Measurements from ENCODE around the gene ST3GAL6. TPM values are rescaled to one million over a fixed set of nuclear protein-coding genes. Genes with fewer than 3 reads are reported as not detected.

Gene ST3GAL6
- total RNA-seq, 1 experiment from 2014 or later: 3.2 TPM

DNA sequence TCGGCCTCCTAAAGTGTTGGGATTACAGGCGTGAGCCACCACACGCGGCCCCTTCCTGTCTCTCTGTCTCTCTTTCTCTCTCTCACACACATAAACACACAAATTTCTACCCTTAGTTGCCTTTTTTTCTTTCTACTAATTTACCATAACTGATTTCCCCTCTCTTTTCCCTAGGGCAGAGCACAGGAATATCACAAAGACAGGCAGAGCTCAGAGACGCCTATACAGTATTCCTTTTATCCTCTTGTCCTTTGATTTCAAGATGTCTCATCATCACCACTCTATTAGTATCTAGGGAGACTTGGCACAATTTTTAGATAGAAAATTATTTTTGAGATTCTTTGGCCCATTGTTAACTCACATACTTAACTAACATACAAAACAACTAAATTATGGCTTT is 25.8 kb upstream of the ST3GAL6 start:
- Mint-ChIP-seq H3K27me3 (ENCODE audit: unreplicated experiment) (peaks cover 15% of the 10 kb centered on the region), H3K9me3 (ENCODE audit: low read depth, unreplicated experiment) (peaks cover 2% of the 10 kb centered on the region), H3K4me1 (ENCODE audit: low read depth, unreplicated experiment) (peaks cover 24% of the 10 kb centered on the region), H3K4me3 (ENCODE audit: low read depth, unreplicated experiment) (no peak overlapping the region), H3K27ac (ENCODE audit: unreplicated experiment) (no peak overlapping the region), H3K36me3 (ENCODE audit: insufficient read depth, unreplicated experiment) (peaks cover 14% of the 10 kb centered on the region)
- intact Hi-C loops (cut with micrococcal nuclease; ENCODE audit: unreplicated experiment): no loop called here
- CTCF ChIA-PET: no interaction called here
- no TSS peak for BruUV-seq (replicated peaks)
- TF ChIP-seq, protein P1, sequence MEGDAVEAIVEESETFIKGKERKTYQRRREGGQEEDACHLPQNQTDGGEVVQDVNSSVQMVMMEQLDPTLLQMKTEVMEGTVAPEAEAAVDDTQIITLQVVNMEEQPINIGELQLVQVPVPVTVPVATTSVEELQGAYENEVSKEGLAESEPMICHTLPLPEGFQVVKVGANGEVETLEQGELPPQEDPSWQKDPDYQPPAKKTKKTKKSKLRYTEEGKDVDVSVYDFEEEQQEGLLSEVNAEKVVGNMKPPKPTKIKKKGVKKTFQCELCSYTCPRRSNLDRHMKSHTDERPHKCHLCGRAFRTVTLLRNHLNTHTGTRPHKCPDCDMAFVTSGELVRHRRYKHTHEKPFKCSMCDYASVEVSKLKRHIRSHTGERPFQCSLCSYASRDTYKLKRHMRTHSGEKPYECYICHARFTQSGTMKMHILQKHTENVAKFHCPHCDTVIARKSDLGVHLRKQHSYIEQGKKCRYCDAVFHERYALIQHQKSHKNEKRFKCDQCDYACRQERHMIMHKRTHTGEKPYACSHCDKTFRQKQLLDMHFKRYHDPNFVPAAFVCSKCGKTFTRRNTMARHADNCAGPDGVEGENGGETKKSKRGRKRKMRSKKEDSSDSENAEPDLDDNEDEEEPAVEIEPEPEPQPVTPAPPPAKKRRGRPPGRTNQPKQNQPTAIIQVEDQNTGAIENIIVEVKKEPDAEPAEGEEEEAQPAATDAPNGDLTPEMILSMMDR (IDR thresholded peaks at IDR 0.05; ENCODE audit: unreplicated experiment): no peak
- DNase-seq: no peak

DNA sequence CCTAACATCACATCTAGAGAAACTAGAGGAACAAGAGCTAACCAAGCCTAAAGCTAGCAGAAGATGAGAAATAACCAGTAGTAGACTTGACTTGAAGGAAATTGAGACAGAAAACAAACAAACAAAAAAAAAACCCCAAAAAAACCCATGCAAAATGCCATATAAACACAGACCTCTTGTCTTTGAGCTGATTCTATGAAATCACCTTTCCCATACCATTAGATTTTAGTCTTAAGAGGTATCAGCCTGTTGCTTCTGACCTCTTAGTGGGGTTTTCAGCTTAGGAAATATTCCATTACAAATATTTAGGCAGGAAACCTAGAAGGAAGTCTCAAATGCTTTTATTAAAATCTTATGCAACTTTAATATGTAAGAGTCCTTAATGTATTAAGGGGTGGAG is 23.9 kb upstream of the ST3GAL6 start:
- H3K9me3 Mint-ChIP-seq (ENCODE audit: low read depth, unreplicated experiment): peaks cover 2% of the 10 kb centered on the region
- no TSS peak for BruUV-seq (replicated peaks)
- CTCF ChIA-PET: no interaction called here

DNA sequence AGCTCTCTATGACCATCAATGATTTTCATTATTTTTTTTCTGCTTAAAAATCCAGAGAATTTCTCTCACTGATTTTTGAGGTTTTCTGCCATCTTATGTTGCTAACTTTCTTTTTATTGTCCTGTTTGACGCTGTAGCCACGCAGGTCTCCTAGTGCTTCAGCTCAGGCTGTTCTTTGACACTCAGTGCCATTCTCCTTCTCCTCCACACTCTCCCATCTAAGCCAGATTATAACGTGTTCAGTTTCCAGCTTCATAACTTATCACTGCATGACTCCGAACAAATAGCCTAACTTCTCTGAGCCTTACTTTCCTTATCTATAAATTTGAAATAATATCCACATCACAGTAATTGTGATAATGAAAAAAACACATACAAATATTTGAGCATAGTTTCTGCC is 22.8 kb upstream of the ST3GAL6 start:
- H3K4me1 Mint-ChIP-seq (ENCODE audit: low read depth, unreplicated experiment): peaks cover 38% of the 10 kb centered on the region
- no peaks in the 10 kb centered on the region for H3K36me3 Mint-ChIP-seq (ENCODE audit: insufficient read depth, unreplicated experiment)
- intact Hi-C loops (cut with micrococcal nuclease; ENCODE audit: unreplicated experiment): loop anchor here (5.0 kb wide), 1 partner anchor 37 kb away; no protein-coding TSS in a partner anchor
- BruUV-seq (replicated peaks): no TSS peak
- H3K27ac Mint-ChIP-seq (ENCODE audit: unreplicated experiment): no peak overlapping the region
- DNase-seq: no peak
- H3K9me3 Mint-ChIP-seq (ENCODE audit: low read depth, unreplicated experiment): peaks cover 2% of the 10 kb centered on the region
- peaks cover 15% of the 10 kb centered on the region for H3K27me3 Mint-ChIP-seq (ENCODE audit: unreplicated experiment)
- CTCF ChIA-PET: no interaction called here
- TF ChIP-seq, protein P1 (IDR thresholded peaks at IDR 0.05; ENCODE audit: unreplicated experiment): no peak
- H3K4me3 Mint-ChIP-seq (ENCODE audit: low read depth, unreplicated experiment): no peak overlapping the region

More for the DNA sequence above, 23.9 kb upstream of the ST3GAL6 start:
- Mint-ChIP-seq H3K27ac (ENCODE audit: unreplicated experiment) (no peak overlapping the region), H3K4me1 (ENCODE audit: low read depth, unreplicated experiment) (peaks cover 35% of the 10 kb centered on the region), H3K4me3 (ENCODE audit: low read depth, unreplicated experiment) (no peak overlapping the region), H3K27me3 (ENCODE audit: unreplicated experiment) (peaks cover 15% of the 10 kb centered on the region), H3K36me3 (ENCODE audit: insufficient read depth, unreplicated experiment) (no peaks in the 10 kb centered on the region)
- intact Hi-C loops (cut with micrococcal nuclease; ENCODE audit: unreplicated experiment): no loop called here
- TF ChIP-seq, protein P1 (IDR thresholded peaks at IDR 0.05; ENCODE audit: unreplicated experiment): no peak
- DNase-seq: no peak

GRCh38 chr3:98741121-98741716 is 21.9 kb upstream of the ST3GAL6 start:
- no peak overlapping the region for H3K4me3 Mint-ChIP-seq (ENCODE audit: low read depth, unreplicated experiment)
- intact Hi-C loops (cut with micrococcal nuclease; ENCODE audit: unreplicated experiment): loop anchor here (5.0 kb wide), 1 partner anchor 36 kb away; no protein-coding TSS in a partner anchor
- CTCF ChIA-PET: interaction anchor here (0.7 kb wide), 1 partner anchor 204 kb away, joined by 3 read pairs; no protein-coding TSS in a partner anchor
- peaks cover 9% of the 10 kb centered on the region for H3K27me3 Mint-ChIP-seq (ENCODE audit: unreplicated experiment)
- DNase-seq: no peak
- H3K27ac Mint-ChIP-seq (ENCODE audit: unreplicated experiment): no peak overlapping the region
- peaks cover 38% of the 10 kb centered on the region for H3K4me1 Mint-ChIP-seq (ENCODE audit: low read depth, unreplicated experiment)
- H3K9me3 Mint-ChIP-seq (ENCODE audit: low read depth, unreplicated experiment): peaks cover 2% of the 10 kb centered on the region
- no TSS peak for BruUV-seq (replicated peaks)
- TF ChIP-seq, protein P1 (IDR thresholded peaks at IDR 0.05; ENCODE audit: unreplicated experiment): no peak
- no peaks in the 10 kb centered on the region for H3K36me3 Mint-ChIP-seq (ENCODE audit: insufficient read depth, unreplicated experiment)
